ENCODE results near the gene HIVEP1.

Gene HIVEP1

DNA sequence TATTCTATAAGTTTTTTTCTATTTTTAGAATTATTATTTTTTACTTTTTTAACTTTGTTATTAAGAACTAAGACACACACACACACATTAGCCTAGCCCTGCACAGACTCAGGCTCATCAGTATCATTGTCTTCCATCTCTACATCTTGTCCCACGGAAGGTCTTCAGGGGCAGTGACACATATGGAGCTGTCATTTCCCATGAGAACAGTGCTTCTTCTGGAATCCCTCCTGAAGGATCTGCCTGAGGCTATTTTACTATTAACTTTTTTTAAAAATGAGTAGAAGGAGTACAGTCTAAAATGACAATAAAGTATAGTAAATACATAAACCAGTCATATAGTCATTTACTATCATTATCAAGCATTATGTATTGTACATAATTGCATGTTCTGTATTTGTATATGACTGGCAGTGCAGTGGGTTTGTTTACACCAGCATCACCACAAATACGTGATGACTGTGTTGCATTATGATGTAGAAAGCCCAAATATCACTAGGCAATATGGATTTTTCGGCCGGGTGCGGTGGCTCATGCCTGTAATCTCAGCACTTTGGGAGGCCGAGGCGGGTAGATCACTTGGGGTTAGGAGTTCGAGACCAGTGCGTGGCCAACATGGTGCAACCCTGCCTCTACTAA, 57.9 kb downstream of the HIVEP1 start:
- peaks cover 27% of the 10 kb centered on the region for H3K79me2 ChIP-seq (ENCODE audit: low read length)
- no peaks in the 10 kb centered on the region for H3K9me3 ChIP-seq (ENCODE audit: insufficient read depth, low read length)
- H2AFZ ChIP-seq (ENCODE audit: low read depth, low read length): no peak overlapping the region
- H3K4me2 ChIP-seq (ENCODE audit: low read length): no peak overlapping the region
- peaks cover 11% of the 10 kb centered on the region; the same call in 1 of the 2 replicates for H4K20me1 ChIP-seq (ENCODE audit: insufficient read depth, low read length)
- H3K27me3 ChIP-seq (ENCODE audit: low read depth, low read length): no peaks in the 10 kb centered on the region
- H3K36me3 ChIP-seq (replicated peaks; ENCODE audit: low read depth, low read length): no peaks in the 10 kb centered on the region
- TF ChIP-seq EZH2phosphoT487 (IDR thresholded peaks at IDR 0.05; ENCODE audit: low read depth) (no peak), CTCF (IDR thresholded peaks at IDR 0.05; ENCODE audit: low read depth, low read length) (no peak)
- no peak overlapping the region for H3K9ac ChIP-seq (ENCODE audit: low read length)
- no peak overlapping the region for H3K27ac ChIP-seq (ENCODE audit: low read length)
- H3K4me3 ChIP-seq (ENCODE audit: low read length): no peak overlapping the region
- H3K4me1 ChIP-seq (ENCODE audit: low read length): peaks cover 20% of the 10 kb centered on the region

GRCh38 chr6:12071064-12071615, 59.0 kb downstream of the HIVEP1 start:
- no peaks in the 10 kb centered on the region for H3K27me3 ChIP-seq (ENCODE audit: low read depth, low read length)
- no peaks in the 10 kb centered on the region for H3K36me3 ChIP-seq (replicated peaks; ENCODE audit: low read depth, low read length)
- TF ChIP-seq CTCF (IDR thresholded peaks at IDR 0.05; ENCODE audit: low read depth, low read length) (no peak), EZH2phosphoT487 (IDR thresholded peaks at IDR 0.05; ENCODE audit: low read depth) (no peak)
- H3K4me3 ChIP-seq (ENCODE audit: low read length): no peak overlapping the region
- H3K27ac ChIP-seq (ENCODE audit: low read length): no peak overlapping the region
- peaks cover 10% of the 10 kb centered on the region for H3K4me1 ChIP-seq (ENCODE audit: low read length)
- H3K4me2 ChIP-seq (ENCODE audit: low read length): no peak overlapping the region
- peaks cover 25% of the 10 kb centered on the region for H3K79me2 ChIP-seq (ENCODE audit: low read length)
- no peak overlapping the region for H2AFZ ChIP-seq (ENCODE audit: low read depth, low read length)
- H3K9me3 ChIP-seq (ENCODE audit: insufficient read depth, low read length): no peaks in the 10 kb centered on the region
- no peak overlapping the region for H3K9ac ChIP-seq (ENCODE audit: low read length)
- peaks cover 4% of the 10 kb centered on the region; the same call in 1 of the 2 replicates for H4K20me1 ChIP-seq (ENCODE audit: insufficient read depth, low read length)

- Histone ChIP-seq H3K9me3 (ENCODE audit: insufficient read depth, low read length) (no peaks in the 10 kb centered on the region), H3K4me1 (ENCODE audit: low read length) (peaks cover 6% of the 10 kb centered on the region), H3K27ac (ENCODE audit: low read length) (no peak overlapping the region), H3K27me3 (ENCODE audit: low read depth, low read length) (no peaks in the 10 kb centered on the region), H3K79me2 (ENCODE audit: low read length) (peaks cover 23% of the 10 kb centered on the region; the same call in 1 of the 2 replicates), H3K9ac (ENCODE audit: low read length) (peak overlapping the region; percentile 11; the same call in 1 of the 2 replicates), H4K20me1 (ENCODE audit: insufficient read depth, low read length) (0 out of 2 replicates have a peak, but pooled peaks cover 3% of the 10 kb centered on the region), H3K4me2 (ENCODE audit: low read length) (peak overlapping the region; percentile 65), H3K4me3 (ENCODE audit: low read length) (peak overlapping the region; percentile 49), H3K36me3 (replicated peaks; ENCODE audit: low read depth, low read length) (no peaks in the 10 kb centered on the region), H2AFZ (ENCODE audit: low read depth, low read length) (no peak overlapping the region)
- TF ChIP-seq EZH2phosphoT487 (IDR thresholded peaks at IDR 0.05; ENCODE audit: low read depth) (no peak), CTCF (IDR thresholded peaks at IDR 0.05; ENCODE audit: low read depth, low read length) (peak; percentile 56)
Observed at GRCh38 chr6:12075067-12075563, 63.0 kb downstream of the HIVEP1 start.

DNA sequence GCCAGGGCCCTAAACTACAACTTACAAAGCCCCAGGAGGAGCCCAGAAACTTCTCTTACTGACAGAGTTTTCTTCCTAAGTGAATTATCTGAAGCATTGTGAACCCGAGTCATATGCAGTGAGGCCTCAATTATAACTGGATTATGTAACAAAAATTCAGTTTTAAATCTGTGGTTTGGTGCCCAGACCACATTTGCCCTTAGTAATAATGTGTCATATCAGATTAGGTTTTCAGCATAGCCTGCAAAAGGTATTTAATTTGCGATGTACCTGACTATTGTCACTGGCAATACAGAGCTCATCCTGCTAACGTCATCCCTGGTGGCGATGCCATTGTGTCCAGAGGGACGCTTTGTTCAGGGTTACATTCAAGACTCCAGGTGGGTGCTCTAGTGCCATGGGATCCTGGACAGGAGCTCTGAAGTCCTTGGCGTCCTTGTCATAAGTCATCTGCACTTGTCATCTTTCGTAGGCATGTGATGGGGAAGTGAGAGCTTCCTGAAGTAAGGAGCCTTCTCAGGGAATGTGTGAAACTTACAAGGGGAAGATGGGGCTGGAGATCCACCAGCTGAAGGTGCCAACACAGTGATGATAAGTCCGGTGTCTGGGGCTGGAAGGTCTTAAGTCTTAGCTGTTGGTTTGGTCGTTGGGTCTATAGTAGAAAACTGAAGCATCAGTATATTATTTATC, 65.1 kb downstream of the HIVEP1 start:
- Histone ChIP-seq H3K27ac (ENCODE audit: low read length) (no peak overlapping the region), H3K4me2 (ENCODE audit: low read length) (no peak overlapping the region), H2AFZ (ENCODE audit: low read depth, low read length) (no peak overlapping the region), H3K4me3 (ENCODE audit: low read length) (no peak overlapping the region), H3K4me1 (ENCODE audit: low read length) (peaks cover 19% of the 10 kb centered on the region), H3K36me3 (replicated peaks; ENCODE audit: low read depth, low read length) (no peaks in the 10 kb centered on the region), H4K20me1 (ENCODE audit: insufficient read depth, low read length) (peaks cover 17% of the 10 kb centered on the region), H3K9me3 (ENCODE audit: insufficient read depth, low read length) (no peaks in the 10 kb centered on the region), H3K9ac (ENCODE audit: low read length) (no peak overlapping the region), H3K79me2 (ENCODE audit: low read length) (peaks cover 24% of the 10 kb centered on the region; the same call in 1 of the 2 replicates), H3K27me3 (ENCODE audit: low read depth, low read length) (no peaks in the 10 kb centered on the region)
- TF ChIP-seq CTCF (IDR thresholded peaks at IDR 0.05; ENCODE audit: low read depth, low read length): no peak
- no peak for TF ChIP-seq EZH2phosphoT487 (IDR thresholded peaks at IDR 0.05; ENCODE audit: low read depth)
